GM12801 (cell line): ENCODE measurements around the gene PBOV1.

Experiments
- TF ChIP-seq, protein P1 (sequence below): IDR thresholded peaks from one replicate; pipeline ENCODE4 v1.5.1; 2011; ENCODE audit warnings: control low read depth; ENCODE audit not compliant: insufficient read length; ENCODE audit errors: extremely low read depth

The PBOV1 gene

DNA sequence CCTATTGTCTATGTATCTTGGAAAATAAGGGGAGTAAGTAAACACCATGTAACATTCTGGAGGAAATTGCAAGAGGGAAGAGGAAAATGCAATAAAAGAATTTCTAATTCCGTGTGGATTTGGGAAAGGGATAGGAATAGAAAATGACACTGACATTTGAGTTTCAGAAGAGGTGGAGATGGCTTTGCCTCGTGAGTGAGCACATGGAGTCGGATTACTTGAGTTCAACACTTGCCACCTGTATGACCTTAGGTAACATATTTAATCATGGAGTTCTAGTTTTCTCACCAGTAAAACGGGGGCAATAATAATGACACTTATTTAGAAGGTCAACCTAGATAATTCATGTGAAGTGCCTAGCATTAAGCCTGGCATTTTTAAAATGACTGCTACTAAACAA lies 10.8 kb upstream of the PBOV1 start:
- TF ChIP-seq, protein P1, sequence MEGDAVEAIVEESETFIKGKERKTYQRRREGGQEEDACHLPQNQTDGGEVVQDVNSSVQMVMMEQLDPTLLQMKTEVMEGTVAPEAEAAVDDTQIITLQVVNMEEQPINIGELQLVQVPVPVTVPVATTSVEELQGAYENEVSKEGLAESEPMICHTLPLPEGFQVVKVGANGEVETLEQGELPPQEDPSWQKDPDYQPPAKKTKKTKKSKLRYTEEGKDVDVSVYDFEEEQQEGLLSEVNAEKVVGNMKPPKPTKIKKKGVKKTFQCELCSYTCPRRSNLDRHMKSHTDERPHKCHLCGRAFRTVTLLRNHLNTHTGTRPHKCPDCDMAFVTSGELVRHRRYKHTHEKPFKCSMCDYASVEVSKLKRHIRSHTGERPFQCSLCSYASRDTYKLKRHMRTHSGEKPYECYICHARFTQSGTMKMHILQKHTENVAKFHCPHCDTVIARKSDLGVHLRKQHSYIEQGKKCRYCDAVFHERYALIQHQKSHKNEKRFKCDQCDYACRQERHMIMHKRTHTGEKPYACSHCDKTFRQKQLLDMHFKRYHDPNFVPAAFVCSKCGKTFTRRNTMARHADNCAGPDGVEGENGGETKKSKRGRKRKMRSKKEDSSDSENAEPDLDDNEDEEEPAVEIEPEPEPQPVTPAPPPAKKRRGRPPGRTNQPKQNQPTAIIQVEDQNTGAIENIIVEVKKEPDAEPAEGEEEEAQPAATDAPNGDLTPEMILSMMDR, result no peak

DNA sequence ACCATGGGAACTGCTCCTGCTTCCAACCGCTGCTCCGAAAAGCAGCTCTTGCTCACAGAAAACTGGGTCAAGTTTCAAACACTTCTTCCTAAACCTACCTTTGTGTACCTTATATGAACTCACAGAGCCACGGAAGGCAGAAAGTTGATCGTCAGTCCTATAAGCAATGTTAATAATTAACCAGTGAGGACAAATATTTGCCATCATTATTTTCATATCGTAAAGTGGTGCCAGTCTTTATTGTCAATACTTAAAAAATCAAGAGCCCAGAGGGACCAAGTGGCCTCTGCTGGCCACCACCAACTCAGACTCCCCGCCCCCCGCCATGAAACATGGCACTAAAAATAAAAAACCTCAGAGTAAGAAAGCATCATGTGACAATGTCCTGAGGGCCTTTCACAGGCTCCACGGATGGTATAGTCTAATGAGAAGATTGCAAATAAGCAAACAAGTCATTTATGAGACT lies 9.1 kb upstream of the PBOV1 start:
- TF ChIP-seq, protein P1, result no peak

GRCh38 chr6:138226700-138227315 lies 8.5 kb upstream of the PBOV1 start:
- TF ChIP-seq, protein P1, result no peak

DNA sequence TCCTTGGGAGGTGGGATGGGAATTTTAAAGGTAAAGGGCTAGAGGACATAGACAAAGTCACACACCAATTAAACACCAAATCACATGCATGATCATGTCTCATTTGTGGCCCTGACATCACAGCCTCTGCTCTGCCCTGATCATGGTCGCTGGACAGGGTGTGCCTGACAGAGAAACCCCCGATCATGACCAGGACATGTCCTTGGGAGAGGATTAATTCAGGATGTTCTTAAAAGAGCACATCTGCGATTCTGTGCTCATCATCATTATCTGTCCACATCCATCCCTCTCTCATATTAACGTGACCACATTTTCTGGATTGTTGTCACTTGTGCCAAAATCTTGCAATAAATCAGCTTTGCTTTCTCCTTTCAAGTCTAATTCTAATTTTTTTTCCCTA lies 7.7 kb upstream of the PBOV1 start:
- TF ChIP-seq, protein P1, result no peak

GRCh38 chr6:138222901-138223546 lies 4.7 kb upstream of the PBOV1 start:
- TF ChIP-seq, protein P1, result no peak

DNA sequence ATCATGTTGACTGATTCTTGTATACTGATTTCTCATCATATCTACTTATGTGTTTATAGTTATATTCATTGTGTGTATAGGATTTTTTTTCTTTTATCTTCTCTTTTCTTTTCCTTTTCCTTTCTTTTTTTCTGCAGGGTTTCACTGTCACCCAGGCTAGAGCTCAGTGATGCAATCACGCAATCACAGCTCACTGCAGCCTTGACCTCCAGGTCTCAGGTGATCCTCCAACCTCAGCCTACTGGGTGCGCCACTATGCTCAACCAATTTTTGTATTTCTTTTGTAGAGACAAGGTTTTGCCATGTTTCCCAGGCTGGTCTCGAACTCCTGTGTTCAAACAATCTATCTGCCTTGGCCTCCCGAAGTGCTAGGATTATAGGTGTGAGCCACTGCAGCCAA lies 1.6 kb upstream of the PBOV1 start:
- TF ChIP-seq, protein P1, result no peak

DNA sequence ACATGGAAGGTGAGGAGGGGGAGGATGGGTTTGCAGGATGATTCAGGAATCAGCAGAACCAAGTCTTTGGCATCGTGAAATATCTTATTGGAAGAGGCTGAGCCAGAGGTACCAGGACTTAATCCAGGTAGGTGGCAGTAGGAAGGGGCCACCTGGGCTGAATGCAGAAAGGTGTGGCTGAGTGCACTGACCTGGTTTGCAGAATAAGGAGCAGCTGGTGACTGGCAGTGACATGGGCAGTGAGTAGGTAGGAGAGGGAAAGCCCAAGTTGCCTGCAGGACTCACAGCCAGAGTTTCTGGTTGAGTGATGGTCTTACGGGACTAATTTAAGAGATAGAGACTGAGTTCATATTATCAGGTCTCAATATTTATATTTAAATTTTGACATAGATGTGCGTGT lies 1.1 kb upstream of the PBOV1 start:
- TF ChIP-seq, protein P1, result no peak
